SKM-1 treated with dmso at 0.1 percent for 144 hours (cell line): ENCODE results near the gene ATP11A.
"Not testable (repeated sequence)": the region's sequence is repeated elsewhere in the genome, so short reads cannot be mapped to it uniquely, and the experiment has no call there.

ENCODE experiments used
- DNase-seq: peaks from one replicate; lab custom pipeline; 2025; ENCODE audit not compliant: unreplicated experiment; lab: John Stamatoyannopoulos, UW

The ATP11A gene

DNA sequence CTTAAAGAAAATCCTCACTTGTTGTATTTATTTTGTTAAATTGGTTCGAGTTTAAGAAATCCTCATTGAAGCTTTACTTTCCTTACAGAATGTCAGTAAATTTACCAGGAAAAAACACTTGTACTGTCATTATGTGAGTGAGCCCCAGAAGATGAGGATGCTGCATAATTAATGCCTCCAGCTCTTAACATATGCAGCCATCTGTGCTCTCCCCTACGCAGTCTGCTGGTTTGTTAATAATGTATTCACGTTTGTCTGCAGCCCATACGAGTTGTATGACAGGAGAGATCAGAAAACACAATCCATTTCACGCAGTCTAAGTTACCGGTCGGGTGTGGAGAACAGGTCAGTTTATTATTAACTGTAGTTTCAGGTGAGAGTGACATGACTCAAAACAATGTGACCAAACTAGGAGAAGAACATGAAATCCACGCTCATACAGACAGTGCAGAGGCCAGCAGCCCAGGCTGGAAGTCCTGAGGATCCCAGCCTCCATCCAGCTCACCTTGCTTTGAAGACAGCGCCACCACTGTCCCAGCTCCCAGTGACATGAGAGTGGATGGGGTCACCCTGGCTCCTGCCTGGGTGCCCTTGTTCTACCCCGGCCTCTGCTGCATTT lies 19.8 kb upstream of the ATP11A start:
- no peak for DNase-seq

- no peak for DNase-seq
Observed at GRCh38 chr13:112670864-112671263, 19.0 kb upstream of the ATP11A start.

GRCh38 chr13:112671359-112671758 lies 18.5 kb upstream of the ATP11A start:
- DNase-seq = no peak

GRCh38 chr13:112672651-112673284 lies 17.1 kb upstream of the ATP11A start:
- DNase-seq = no peak

GRCh38 chr13:112674412-112675365 lies 15.1 kb upstream of the ATP11A start:
- DNase-seq = no peak

- no peak for DNase-seq
Observed at GRCh38 chr13:112675366-112675756, 14.5 kb upstream of the ATP11A start.

- not testable (repeated sequence) for DNase-seq
Observed at GRCh38 chr13:112677421-112677962, 12.3 kb upstream of the ATP11A start.

- no peak for DNase-seq
Observed at GRCh38 chr13:112679381-112679780, 10.5 kb upstream of the ATP11A start.

- DNase-seq = no peak
Observed at GRCh38 chr13:112679932-112680677, 9.7 kb upstream of the ATP11A start.

GRCh38 chr13:112680741-112681360 lies 9.0 kb upstream of the ATP11A start:
- no peak for DNase-seq

- no peak for DNase-seq
Observed at GRCh38 chr13:112683581-112683980, 6.3 kb upstream of the ATP11A start.

DNA sequence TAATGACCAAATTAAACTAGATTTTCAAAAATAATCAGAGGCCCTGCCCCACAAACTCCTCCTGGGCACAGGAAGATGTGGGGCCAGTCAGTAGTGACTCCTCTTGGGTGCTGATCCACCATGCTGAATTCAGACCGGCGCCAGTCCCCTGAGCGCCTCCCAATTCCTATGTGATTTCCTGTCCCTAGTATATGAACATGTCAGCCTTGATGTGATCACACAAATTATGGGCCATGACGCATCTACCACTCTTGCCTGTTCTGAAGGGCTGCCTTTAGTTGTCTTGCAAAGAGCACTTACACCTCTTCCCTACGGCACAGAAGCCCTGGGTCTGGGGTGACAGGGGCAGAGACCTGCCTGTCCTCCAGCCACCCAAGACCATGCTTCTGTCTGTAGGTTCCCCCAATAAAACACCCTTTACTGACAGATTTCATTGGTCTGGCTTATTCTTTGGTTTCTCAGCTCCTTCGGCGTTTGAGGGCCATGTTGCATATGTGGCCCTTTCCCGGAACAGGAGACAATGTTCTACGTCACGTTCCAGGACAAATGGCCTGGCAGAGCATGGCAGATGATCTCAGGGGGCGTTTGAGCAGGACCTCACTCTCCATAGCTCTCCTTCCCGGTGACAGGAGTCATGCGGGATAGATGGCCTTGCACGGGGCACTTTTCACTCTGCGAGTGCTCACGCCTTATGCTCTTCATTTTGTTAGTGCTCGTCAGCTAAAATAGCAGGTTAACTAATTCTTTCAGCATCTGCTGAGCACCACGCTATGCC lies 5.6 kb upstream of the ATP11A start:
- DNase-seq = no peak

- not testable (repeated sequence) for DNase-seq
Observed at GRCh38 chr13:112685189-112685805, 4.5 kb upstream of the ATP11A start.

- DNase-seq = no peak
Observed at GRCh38 chr13:112685896-112686295, 3.9 kb upstream of the ATP11A start.

GRCh38 chr13:112686364-112686763 lies 3.5 kb upstream of the ATP11A start:
- DNase-seq = no peak

DNA sequence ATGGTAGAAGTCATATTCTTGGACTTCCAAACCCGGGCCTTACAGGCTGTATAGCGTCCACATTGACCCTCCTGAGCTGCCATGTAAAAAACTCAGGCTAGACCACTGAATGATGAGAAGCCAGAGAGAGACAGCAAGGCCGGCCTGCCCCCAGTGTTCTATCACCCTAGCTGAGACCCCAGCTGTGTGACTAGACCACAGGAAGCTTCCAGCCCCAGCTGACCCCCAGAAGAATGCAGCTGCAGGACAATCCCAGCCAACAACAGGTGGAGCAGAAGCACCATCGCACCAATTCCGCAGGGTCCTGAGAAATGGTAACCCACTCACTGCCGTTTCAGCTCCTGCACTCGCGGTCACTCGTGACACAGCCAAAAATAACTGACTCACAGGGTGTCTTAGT lies 2.9 kb upstream of the ATP11A start:
- DNase-seq = no peak

GRCh38 chr13:112687836-112688559 lies 1.8 kb upstream of the ATP11A start:
- no peak for DNase-seq

GRCh38 chr13:112688560-112689302 lies 1.1 kb upstream of the ATP11A start:
- DNase-seq = peak; percentile 89
